CD4-positive, alpha-beta T cell treated with Interleukin-15 for 1 hour (primary cell): ENCODE results near the gene SOAT2.
"Not testable (repeated sequence)": the region's sequence is repeated elsewhere in the genome, so short reads cannot be mapped to it uniquely, and the experiment has no call there.

Source experiments
- DNase-seq: peaks from one replicate; pipeline ENCODE4 v3.0.0-alpha.2; 2020

Gene SOAT2

DNA sequence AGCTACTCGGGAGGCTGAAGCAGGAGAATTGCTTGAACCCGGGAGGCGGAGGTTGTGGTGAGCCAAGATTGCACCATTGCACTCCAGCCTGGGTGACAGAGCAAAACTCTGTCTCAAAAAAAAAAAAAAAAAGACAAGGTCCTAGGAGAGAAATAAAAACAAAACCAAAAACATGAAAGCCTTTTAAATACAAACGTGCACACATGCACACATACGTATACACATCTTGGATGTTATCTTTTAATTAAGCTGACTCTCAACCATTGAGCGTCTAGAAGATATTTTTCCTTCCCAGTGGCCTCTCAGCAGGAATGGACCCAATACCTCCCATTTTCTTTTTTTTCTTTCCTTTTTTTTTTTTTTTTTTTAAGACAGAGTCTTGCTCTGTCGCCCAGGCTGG is 9.1 kb downstream of the SOAT2 start:
- not testable (repeated sequence) for DNase-seq

DNA sequence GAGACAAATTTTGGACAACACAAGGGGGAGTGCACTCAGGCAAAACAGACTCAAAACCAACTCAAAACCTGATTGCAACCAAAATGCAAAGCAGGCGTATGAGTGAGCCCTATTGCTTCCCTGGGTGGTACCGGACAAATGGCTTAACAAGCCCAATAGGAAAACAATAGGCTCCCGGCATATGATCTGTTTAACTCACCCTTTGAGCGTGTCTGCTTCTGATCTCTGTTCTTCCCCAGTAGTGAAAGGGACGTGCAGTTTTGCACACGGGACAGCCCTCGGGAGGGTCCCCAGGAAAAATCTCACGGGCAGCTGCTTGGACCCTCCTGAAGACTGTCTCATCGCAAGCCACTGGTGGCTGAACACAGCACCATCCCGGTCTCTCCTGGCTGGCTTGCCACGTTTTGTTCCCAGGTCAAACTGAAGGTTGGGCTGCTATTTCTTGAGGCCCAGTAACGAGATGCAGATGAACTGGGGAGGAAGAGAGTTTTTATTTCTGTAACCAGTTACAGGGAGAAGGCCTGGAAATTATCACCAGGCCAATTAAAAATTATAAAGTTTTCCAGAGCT is 9.9 kb downstream of the SOAT2 start:
- no peak for DNase-seq

DNA sequence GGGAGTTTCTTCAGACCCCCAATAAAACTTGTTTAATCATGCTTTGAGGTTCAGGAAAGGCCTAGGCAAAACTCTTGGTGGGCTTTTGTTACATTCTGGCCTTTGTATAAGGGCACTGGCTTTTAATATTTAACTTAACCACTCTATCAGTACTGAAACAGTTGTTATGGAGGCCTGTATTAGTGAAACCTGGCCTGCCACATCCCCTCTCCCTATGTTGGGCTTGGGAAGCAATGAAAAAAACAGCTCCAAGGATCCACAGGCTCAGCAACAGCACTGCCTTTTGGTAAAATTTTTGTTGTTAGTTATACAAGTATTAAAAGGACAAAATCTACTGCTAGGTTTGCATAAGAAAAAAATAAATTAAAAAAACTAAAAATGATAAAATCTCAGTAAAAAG is 10.7 kb downstream of the SOAT2 start:
- no peak for DNase-seq

DNA sequence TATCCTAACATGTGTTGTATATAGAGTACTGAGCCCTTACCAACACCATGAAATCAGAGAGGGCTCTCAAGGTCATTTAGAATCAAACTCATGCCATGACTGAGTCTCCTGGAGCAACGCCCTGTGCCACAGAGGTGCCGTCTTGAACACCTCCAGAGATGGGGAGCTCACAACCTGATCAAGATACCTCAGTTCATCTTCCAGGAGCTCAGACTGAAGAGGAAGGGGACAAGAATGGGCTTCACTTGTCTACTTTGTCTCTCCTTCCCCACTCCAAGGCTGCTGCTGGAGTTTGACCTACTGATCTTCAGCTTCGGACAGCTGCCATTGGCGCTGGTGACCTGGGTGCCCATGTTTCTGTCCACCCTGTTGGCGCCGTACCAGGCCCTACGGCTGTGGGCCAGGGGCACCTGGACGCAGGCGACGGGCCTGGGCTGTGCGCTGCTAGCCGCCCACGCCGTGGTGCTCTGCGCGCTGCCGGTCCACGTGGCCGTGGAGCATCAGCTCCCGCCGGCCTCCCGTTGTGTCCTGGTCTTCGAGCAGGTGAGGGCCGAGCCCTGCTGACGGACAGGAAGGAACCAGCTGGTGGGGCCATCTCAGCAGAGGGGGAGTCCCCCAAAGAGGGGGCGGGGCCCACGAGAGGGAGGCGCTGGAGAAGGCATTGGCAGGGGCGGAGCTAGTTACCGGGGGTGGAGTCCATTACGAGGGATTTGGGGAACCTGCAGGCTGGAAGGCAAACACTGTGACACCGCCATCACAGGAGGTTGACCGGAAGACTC is 12.0 kb downstream of the SOAT2 start:
- DNase-seq: no peak

DNA sequence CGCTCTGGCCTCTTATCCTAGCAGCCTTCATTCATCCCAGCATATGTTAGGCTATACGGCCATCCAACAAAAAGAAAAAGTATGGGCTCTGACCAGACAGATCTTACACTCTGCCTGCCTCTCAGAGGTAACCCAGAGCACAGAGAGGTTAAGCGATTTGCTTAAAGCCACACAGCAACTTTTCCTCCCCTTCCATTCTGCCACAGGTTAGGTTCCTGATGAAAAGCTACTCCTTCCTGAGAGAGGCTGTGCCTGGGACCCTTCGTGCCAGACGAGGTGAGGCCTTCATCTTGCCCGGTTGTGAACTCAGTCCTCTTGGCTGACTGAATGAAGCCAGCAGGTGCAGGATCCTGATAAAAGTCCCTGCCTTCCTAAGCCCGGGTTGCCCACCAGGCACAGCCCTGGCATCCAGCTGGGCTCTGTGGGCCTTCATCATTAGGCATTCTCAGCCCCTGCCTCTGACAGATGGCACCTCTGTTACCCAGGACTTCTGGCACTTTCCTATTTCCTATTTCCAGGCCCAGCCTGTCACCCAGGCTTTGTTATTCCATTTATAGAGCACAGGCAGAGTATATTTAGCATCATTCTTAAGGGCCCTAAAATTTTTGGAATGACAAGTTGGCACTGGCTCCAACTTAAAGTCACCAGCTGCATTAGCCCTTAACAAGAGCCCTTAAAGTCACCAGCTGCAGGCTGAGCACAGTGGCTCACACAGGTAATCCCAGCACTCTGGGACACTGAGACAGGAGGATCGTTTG is 12.8 kb downstream of the SOAT2 start:
- DNase-seq: no peak

DNA sequence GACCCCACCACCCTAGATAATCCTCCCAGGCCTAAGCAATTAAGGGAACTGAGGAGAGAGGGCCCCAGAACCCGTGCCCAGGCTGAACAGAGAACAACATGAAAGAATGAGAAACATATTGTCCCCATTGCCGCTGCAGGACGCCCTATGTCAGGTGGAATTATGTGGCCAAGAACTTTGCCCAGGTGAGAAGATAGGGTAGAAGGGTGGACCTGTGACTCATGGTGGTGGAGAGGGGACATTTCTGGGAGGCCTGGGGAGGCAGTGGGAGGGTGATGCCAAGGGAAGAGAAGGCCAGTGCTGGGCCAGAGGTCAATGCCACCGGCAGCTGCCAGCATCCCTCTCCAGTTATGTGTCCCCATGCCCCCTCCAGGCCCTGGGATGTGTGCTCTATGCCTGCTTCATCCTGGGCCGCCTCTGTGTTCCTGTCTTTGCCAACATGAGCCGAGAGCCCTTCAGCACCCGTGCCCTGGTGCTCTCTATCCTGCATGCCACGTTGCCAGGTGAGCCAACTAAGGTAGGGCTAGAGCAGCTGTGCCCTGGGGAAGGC is 15.5 kb downstream of the SOAT2 start:
- no peak for DNase-seq

DNA sequence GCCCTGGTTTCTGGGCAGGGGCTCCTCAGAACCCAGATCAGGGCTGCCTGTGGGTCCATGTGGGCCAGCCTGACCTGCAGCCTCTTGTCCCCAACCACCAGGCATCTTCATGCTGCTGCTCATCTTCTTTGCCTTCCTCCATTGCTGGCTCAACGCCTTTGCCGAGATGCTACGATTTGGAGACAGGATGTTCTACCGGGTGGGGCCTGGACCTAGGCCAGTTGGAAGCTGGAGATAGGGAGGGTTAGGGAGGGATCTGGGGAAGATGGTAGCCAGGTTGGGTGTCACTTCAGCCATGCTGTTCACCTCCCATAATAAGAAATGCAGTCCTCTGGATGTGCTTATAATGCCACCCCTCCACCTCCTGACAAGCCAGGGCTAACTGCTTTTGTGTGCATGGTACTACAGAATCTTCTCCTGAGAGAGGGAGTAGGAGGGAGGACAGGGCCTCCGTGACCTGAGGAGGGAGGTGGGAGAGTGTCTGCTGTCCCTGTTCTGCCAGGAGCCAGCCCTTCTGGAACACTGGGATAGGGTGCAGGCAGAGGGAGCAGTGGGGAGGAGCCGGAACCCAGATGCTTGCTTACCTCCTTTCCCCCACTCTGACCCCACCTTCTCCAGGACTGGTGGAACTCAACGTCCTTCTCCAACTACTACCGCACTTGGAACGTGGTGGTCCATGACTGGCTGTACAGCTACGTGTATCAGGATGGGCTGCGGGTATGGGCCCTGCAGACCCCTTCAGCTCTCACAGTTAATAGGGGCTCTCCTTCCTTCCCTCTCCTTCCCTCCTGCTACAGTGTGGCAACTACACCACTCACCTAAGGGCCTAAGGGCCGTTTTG is 17.6 kb downstream of the SOAT2 start:
- no peak for DNase-seq

DNA sequence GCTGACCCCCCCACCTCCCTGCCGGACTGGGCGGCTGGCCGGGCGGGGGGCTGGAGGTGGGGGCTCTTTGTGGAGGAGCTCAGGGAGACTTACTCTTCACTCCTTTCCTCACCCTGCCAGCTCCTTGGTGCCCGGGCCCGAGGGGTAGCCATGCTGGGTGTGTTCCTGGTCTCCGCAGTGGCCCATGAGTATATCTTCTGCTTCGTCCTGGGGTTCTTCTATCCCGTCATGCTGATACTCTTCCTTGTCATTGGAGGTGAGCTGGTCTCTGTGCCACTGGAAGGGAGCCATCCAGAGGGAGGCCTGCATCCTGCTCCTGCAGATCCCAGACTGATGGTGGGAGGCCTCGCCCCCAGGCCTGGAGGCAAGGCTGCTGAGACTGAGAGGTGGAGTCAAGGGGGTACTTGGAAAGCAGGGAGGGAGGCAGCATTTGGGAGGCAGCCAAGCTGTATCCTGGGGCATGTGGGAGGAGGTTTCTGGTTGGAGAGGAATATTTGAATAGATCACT is 19.7 kb downstream of the SOAT2 start:
- no peak for DNase-seq

DNA sequence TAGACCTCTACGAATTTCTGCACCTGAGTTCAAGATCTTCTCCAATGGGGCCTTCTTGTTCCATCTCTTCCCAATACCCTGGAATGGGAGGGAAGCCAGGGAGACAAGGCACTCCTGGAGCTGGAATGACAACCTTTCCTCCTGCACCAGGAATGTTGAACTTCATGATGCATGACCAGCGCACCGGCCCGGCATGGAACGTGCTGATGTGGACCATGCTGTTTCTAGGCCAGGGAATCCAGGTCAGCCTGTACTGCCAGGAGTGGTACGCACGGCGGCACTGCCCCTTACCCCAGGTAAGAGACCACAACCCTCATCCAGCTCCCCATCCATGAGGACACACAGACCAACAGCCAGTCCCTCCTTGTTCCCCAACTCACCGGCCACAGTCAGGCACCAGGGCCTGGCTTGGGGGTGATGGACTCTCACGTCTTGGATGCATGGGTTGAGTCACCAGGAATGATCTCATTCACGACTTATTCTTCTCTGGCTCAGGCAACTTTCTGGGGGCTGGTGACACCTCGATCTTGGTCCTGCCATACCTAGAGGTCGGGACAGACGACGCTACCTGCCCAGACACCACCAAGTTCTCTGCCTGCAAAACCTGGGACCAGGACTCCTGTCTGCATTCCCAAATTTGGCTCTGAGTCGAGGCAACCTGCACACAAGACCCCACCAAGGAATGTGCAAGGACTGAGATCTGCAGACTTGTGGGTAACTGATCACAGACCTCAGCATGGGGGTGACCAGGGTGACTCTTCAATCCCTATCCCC is 20.5 kb downstream of the SOAT2 start:
- no peak for DNase-seq

DNA sequence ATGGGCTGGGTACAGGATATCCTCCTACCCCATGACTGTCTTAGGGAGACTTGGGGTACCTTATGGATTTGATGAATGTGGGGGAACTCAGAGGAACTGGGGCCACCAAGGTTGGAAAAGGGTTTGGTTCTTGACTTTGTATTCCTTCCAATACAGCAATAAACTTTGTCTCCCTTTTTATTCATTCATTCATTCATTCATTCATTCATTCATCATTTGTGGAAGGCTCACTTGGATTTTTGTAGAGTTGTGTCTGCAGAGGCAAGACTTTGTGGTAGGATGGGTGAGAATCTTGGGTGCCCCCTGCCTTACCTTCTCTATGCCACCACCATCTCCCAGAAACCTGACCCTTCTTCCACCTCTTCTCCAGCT is 21.1 kb downstream of the SOAT2 start:
- no peak for DNase-seq

DNA sequence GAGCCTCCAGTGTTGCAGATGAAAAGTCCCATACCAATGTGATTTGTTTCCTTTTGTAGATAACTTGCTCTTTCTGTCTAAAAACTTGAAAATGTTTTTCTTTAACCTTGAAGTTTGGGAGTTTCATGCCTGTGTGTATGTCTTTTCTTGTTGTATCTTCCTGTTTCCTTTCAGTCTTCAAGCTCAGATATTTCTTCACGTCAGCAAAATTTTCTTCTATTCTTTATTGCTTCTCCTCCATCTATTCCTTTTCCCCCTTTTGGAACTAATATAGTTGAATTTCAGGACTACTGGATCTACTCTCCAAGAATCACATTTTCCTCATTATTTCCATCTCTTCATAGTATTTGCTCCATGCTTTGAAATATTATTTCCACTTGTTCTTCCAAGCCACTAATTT is 23.9 kb downstream of the SOAT2 start:
- DNase-seq: no peak

DNA sequence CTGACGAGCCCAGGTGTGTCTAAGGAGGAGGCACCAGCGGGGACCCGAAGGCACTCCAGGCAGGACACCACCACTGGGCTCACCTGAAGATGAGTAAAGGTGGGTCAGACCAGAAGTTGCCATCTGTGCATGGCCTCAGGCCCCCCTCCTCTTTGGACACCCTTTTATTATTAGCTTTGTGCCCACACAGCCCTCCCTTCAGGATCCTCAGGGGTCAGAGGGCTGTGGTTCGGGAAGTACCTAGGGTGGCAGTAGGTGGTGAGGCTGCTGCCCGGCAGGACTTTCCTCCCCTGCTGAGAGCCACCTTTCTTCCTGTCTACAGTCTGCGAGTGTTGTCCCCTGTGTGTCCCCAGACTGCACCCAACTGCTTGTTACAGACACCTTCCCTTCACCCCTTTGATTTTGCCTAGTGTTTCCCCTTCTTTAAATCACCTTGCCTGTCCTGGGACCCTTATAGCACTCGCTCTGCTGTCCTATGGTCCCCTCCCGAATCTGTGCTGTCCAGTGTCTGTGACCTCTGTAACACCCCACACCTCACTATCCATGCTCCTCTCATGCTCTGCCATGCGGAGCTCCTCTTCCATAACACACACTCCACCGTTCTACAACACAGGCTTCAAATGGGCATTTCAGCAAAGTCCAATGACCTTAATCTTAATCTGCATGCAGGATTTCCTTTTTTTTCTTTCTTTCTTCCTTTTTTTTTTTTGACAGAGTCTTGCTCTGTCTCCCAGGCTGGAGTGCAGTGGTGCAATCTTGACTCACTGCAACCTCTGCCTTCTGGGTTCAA is 25.7 kb downstream of the SOAT2 start:
- no peak for DNase-seq

DNA sequence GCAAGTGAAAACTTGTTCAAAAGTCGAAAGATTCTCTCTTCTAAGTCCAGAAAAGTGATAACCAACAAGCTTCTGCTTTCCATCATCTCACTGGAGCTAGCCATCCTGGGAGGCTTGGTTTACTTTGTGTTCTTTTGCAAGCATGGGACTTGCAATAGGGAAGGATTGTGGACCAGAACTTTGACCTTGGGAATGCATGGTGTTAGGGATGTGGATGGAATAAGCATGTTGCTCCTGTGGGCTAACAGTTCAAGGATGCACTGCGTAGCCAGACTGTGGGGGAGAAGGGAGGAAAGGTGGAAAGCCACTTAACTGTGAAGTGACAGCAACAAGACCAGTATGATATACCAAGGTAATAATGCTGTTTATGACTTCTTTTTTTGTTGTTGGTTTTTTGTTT is 28.6 kb downstream of the SOAT2 start:
- no peak for DNase-seq

DNA sequence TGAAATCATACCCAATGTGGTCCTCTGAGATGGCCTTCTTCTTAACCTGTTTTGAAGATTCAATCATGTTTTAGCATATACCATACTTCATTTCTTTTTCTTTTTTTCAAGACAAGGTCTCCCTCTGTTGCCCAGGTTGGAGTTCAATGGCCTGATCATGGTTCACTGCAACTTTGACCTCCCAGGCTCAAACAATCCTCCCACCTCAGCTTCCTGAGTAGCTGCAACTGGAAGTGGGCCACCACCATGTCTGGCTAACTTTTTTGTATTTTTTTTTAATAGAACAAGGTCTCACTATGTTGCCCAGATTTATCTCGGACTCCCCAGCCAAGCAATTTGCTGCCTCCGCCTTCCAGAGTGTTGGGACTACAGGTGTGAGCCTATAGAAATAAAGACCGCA is 30.4 kb downstream of the SOAT2 start:
- no peak for DNase-seq

DNA sequence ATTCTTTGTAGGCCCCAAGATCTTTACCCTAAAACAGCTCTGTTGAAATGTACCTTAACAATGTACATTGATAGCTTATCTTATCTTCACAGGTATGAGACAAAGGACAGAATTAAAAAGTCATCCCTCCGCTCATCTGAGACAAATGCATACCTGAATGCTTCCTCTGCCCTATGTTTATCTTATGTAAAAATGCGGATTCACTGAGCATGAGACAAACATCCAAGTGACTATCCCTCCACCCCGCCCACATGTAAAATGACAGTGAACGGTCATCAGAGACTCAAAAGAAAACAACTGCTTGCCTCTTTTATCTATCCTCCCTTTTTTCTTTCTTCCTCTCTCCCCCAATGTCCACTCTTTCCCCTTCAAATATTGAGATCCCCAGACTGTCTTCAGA is 40.1 kb downstream of the SOAT2 start:
- no peak for DNase-seq

DNA sequence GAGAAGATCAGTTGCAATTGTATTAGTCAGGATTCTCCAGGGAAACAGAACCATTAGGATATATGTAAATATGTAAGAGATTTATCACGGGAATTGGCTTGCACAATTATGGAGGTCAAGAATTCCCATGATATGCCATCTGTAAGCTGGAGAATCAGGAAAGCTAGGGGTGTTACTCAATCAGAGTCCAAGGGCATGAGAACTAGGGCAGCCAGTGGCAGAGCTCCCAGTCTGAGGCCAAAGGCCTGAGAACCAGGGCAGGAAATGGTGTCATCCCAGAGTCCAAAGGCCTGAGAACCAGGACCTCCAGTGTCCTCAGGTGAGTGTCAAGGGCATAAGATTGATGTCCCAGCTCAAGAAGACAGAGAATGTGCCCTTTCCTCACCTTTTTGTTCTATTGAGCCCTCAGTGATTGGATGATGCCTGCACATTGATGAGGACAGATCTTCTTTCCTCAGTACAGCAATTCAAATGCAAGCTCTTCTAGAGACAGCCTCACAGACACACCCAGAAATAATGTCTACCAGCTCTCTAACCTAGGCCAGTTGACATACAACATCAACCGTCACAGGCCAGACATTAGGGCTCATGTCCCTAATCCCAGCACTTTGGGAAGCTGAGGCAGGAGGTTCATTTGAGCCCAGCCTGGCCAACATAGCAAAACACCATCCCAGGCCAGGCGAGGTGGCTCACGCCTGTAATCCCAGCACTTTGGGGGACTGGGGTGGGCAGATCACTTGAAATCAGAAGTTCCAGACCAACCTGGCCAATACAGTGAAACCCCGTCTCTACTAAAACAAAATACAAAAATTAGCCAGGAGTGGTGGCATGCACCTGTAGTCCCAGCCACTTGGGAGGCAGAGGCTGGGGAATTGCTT is 42.3 kb downstream of the SOAT2 start:
- DNase-seq: no peak

DNA sequence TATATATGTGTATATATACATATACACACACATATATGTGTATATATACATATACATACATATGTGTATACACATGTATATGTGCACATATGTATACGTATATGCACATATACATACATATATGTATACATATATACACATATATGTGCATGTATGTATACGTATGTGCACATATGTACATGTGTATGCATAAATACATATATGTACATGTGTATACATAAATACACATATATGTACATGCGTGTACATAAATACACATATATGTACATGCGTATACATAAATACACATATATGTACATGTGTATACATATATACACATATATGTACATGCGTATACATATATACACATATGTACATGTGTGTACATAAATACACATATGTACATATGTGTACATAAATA is 43.9 kb downstream of the SOAT2 start:
- no peak for DNase-seq

DNA sequence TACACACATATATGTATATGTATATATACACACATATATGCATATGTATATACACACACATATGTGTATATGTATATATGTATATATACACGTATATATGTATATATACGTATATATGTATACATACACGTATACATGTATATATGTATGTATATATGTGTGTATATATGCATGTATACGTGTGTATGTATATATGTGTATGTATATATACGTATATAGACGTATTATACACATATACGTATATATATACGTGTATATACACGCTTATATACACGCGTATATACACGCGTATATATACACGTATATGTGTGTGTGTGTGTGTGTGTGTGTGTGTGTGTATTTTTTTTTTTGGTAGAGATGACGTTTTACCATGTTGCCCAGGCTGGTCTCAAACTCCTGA is 44.4 kb downstream of the SOAT2 start:
- no peak for DNase-seq

DNA sequence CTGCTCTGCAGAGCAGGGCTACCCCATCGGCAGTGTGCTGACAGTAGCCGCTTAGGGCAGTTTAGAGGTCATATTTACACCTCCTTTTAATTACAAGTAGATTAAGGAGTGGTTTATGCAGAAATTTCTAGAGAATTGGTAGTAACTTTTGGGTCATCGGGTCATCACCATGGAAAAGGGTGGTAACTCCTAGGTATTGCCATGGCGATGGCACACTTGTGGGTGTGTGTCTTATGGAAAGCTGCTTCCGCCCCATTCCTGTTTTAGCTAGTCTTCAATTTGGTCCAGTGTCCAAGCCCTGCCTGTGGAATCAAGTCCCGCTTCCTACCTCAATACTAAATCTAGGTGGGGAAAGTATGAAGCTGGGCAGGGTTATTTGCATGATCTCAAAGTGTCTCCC is 47.8 kb downstream of the SOAT2 start:
- DNase-seq: no peak

DNA sequence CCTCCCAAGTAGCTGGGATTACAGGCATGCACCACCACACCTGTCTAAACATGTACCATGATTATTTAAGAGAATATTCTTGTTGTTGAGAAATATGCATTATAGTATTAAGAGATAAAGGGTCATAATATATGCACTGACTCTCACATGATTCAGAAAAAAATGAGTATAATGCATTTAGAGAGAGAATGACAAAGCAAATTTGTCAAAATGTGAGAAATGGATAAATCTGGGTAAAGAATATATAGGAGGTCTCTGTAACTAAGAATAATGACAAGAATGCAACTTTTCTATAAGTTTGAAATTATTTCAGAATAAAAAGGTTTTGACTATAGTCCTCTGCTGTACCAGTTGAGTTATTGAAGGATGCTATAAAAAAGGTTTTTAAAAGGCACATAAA is 49.1 kb downstream of the SOAT2 start:
- no peak for DNase-seq
